BLaER1 treated with 17β-estradiol and CSF1 and Interleukin-3, amounts not matched to agents 10 nM and 100 nM (cell line): ENCODE measurements around the gene DNASE1L3.
A peak's percentile ranks its signal among the peaks of the same experiment; 100 is the strongest.

Experiments used
- H3K27ac ChIP-seq, 11 experiments: shearing (Covaris generic); formaldehyde crosslinking; 2 replicates each; pipeline ENCODE4 v1.8.1; 2022
- H3K27me3 ChIP-seq, 11 experiments: shearing (Covaris generic); formaldehyde crosslinking; 2 replicates each; pipeline ENCODE4 v1.8.1; 2022
- H3K36me3 ChIP-seq, 11 experiments: shearing (Covaris generic); formaldehyde crosslinking; 2 replicates each; pipeline ENCODE4 v1.8.1; 2022
- H3K4me1 ChIP-seq, 10 experiments: shearing (Covaris generic); formaldehyde crosslinking; 2 replicates each; pipeline ENCODE4 v1.8.1; 2022
- H3K4me2 ChIP-seq, 11 experiments: shearing (Covaris generic); formaldehyde crosslinking; 2 replicates each; pipeline ENCODE4 v1.8.1; 2022
- H3K4me3 ChIP-seq, 10 experiments: shearing (Covaris generic); formaldehyde crosslinking; 2 replicates each; pipeline ENCODE4 v1.8.1; 2022
- H3K9ac ChIP-seq, 11 experiments: shearing (Covaris generic); formaldehyde crosslinking; 2 replicates each; pipeline ENCODE4 v1.8.1; 2022
- H3K9me3 ChIP-seq, 11 experiments: shearing (Covaris generic); formaldehyde crosslinking; replicated peaks in 1 of 11; 2 replicates each; pipeline ENCODE4 v1.8.1; 2022
- H4K20me1 ChIP-seq, 11 experiments: shearing (Covaris generic); formaldehyde crosslinking; 2 replicates each; pipeline ENCODE4 v1.8.1; 2022
- Cebpa-rat ChIP-seq, 11 experiments: shearing (Covaris generic); IDR thresholded peaks; 2 replicates each; pipeline ENCODE4 v1.8.1; 2022

The DNASE1L3 gene

GRCh38 chr3:58198804-58199203, 12.0 kb downstream of the DNASE1L3 start:
- Histone ChIP-seq H3K9me3 (peaks cover 7 to 37% (median 28%) of the 10 kb centered on the region in 11 experiments; a peak in 19 of 22 replicates), H3K27me3 (no peaks in the 10 kb centered on the region), H3K27ac (no peak overlapping the region), H3K9ac (no peak overlapping the region), H3K4me2 (no peak overlapping the region), H4K20me1 (no peaks in the 10 kb centered on the region), H3K4me1 (peaks cover 24 to 58% (median 40%) of the 10 kb centered on the region in 10 experiments), H3K36me3 (no peaks in the 10 kb centered on the region), H3K4me3 (no peak overlapping the region)
- no peak for TF ChIP-seq Cebpa-rat (IDR thresholded peaks at IDR 0.05)

- Histone ChIP-seq H3K4me2 (peak overlapping the region in 2 of 11 experiments; percentile 11 to 44; a peak in 1 of 22 replicates), H3K27ac (no peak overlapping the region), H3K9me3 (peaks cover 7 to 37% (median 29%) of the 10 kb centered on the region in 11 experiments; a peak in 19 of 22 replicates), H3K4me3 (no peak overlapping the region), H3K9ac (no peak overlapping the region), H3K27me3 (no peaks in the 10 kb centered on the region), H3K36me3 (no peaks in the 10 kb centered on the region), H4K20me1 (no peaks in the 10 kb centered on the region), H3K4me1 (peaks cover 24 to 56% (median 40%) of the 10 kb centered on the region in 10 experiments)
- no peak for TF ChIP-seq Cebpa-rat (IDR thresholded peaks at IDR 0.05)
Observed at GRCh38 chr3:58198362-58198761, 12.4 kb downstream of the DNASE1L3 start.

GRCh38 chr3:58197588-58197987, 13.2 kb downstream of the DNASE1L3 start:
- Histone ChIP-seq H3K4me2 (peak overlapping the region in 7 of 11 experiments; percentile 29 to 70 (median 54); a peak in 13 of 22 replicates), H3K36me3 (no peaks in the 10 kb centered on the region), H3K27ac (peak overlapping the region in 3 of 11 experiments; percentile 10 to 45 (median 42); a peak in 3 of 22 replicates), H3K4me3 (no peak overlapping the region), H4K20me1 (no peaks in the 10 kb centered on the region), H3K9me3 (peaks cover 7 to 37% (median 29%) of the 10 kb centered on the region in 11 experiments; a peak in 19 of 22 replicates), H3K27me3 (no peaks in the 10 kb centered on the region), H3K9ac (no peak overlapping the region), H3K4me1 (peaks cover 24 to 49% (median 34%) of the 10 kb centered on the region in 10 experiments)
- no peak for TF ChIP-seq Cebpa-rat (IDR thresholded peaks at IDR 0.05)

GRCh38 chr3:58193682-58194407, 16.9 kb downstream of the DNASE1L3 start:
- Histone ChIP-seq H3K27ac (no peak overlapping the region), H3K36me3 (no peaks in the 10 kb centered on the region), H4K20me1 (no peaks in the 10 kb centered on the region), H3K4me1 (peaks cover 12 to 23% (median 19%) of the 10 kb centered on the region in 10 experiments), H3K4me3 (no peak overlapping the region), H3K9ac (no peak overlapping the region), H3K4me2 (no peak overlapping the region), H3K27me3 (no peaks in the 10 kb centered on the region), H3K9me3 (peaks cover 0 to 26% (median 23%) of the 10 kb centered on the region in 11 experiments; a peak in 16 of 22 replicates)
- no peak for TF ChIP-seq Cebpa-rat (IDR thresholded peaks at IDR 0.05)

- H4K20me1 ChIP-seq: no peaks in the 10 kb centered on the region
- no peak for TF ChIP-seq Cebpa-rat (IDR thresholded peaks at IDR 0.05)
- H3K4me2 ChIP-seq: no peak overlapping the region
- no peaks in the 10 kb centered on the region for H3K36me3 ChIP-seq
- H3K27me3 ChIP-seq: no peaks in the 10 kb centered on the region
- H3K4me3 ChIP-seq: no peak overlapping the region
- H3K9me3 ChIP-seq: peaks cover 0 to 26% (median 23%) of the 10 kb centered on the region in 11 experiments; a peak in 16 of 22 replicates
- no peak overlapping the region for H3K27ac ChIP-seq
- peaks cover 6 to 17% (median 7%) of the 10 kb centered on the region in 10 experiments for H3K4me1 ChIP-seq
- no peak overlapping the region for H3K9ac ChIP-seq
Observed at GRCh38 chr3:58192069-58192468, 18.7 kb downstream of the DNASE1L3 start.

GRCh38 chr3:58191361-58191991, 19.3 kb downstream of the DNASE1L3 start:
- H3K27me3 ChIP-seq: no peaks in the 10 kb centered on the region
- peaks cover 0 to 26% (median 23%) of the 10 kb centered on the region in 11 experiments; a peak in 16 of 22 replicates for H3K9me3 ChIP-seq
- TF ChIP-seq Cebpa-rat (IDR thresholded peaks at IDR 0.05): no peak
- no peak overlapping the region for H3K4me3 ChIP-seq
- H4K20me1 ChIP-seq: no peaks in the 10 kb centered on the region
- H3K4me2 ChIP-seq: no peak overlapping the region
- H3K9ac ChIP-seq: no peak overlapping the region
- no peak overlapping the region for H3K27ac ChIP-seq
- H3K36me3 ChIP-seq: no peaks in the 10 kb centered on the region
- peaks cover under 1 to 11% (median under 1%) of the 10 kb centered on the region in 10 experiments; a peak in 17 of 20 replicates for H3K4me1 ChIP-seq

GRCh38 chr3:58190882-58191281, 19.9 kb downstream of the DNASE1L3 start:
- no peaks in the 10 kb centered on the region for H3K27me3 ChIP-seq
- TF ChIP-seq Cebpa-rat (IDR thresholded peaks at IDR 0.05): no peak
- H4K20me1 ChIP-seq: no peaks in the 10 kb centered on the region
- no peak overlapping the region for H3K27ac ChIP-seq
- no peaks in the 10 kb centered on the region for H3K36me3 ChIP-seq
- H3K4me2 ChIP-seq: no peak overlapping the region
- peaks cover 0 to 8% (median 0%) of the 10 kb centered on the region in 10 experiments; a peak in 3 of 20 replicates for H3K4me1 ChIP-seq
- no peak overlapping the region for H3K9ac ChIP-seq
- H3K9me3 ChIP-seq: peaks cover 0 to 23% (median 20%) of the 10 kb centered on the region in 11 experiments; a peak in 16 of 22 replicates
- H3K4me3 ChIP-seq: no peak overlapping the region

- H3K9ac ChIP-seq: no peak overlapping the region
- H3K27me3 ChIP-seq: no peaks in the 10 kb centered on the region
- no peak overlapping the region for H3K4me2 ChIP-seq
- TF ChIP-seq Cebpa-rat (IDR thresholded peaks at IDR 0.05): no peak
- H3K4me1 ChIP-seq: peaks cover 0 to 8% (median 0%) of the 10 kb centered on the region in 10 experiments; a peak in 3 of 20 replicates
- no peak overlapping the region for H3K27ac ChIP-seq
- H3K4me3 ChIP-seq: no peak overlapping the region
- no peaks in the 10 kb centered on the region for H4K20me1 ChIP-seq
- no peaks in the 10 kb centered on the region for H3K36me3 ChIP-seq
- H3K9me3 ChIP-seq: peaks cover 0 to 17% (median 15%) of the 10 kb centered on the region in 11 experiments; a peak in 15 of 22 replicates
Observed at GRCh38 chr3:58190291-58190690, 20.5 kb downstream of the DNASE1L3 start.

GRCh38 chr3:58189691-58190090, 21.1 kb downstream of the DNASE1L3 start:
- Histone ChIP-seq H3K27me3 (no peaks in the 10 kb centered on the region), H3K9me3 (peaks cover 0 to 11% (median 9%) of the 10 kb centered on the region in 11 experiments; a peak in 15 of 22 replicates), H3K9ac (no peak overlapping the region), H3K4me2 (no peak overlapping the region), H3K4me1 (peaks cover 0 to 8% (median 0%) of the 10 kb centered on the region in 10 experiments; a peak in 3 of 20 replicates), H3K4me3 (no peak overlapping the region), H3K36me3 (no peaks in the 10 kb centered on the region), H4K20me1 (no peaks in the 10 kb centered on the region), H3K27ac (no peak overlapping the region)
- no peak for TF ChIP-seq Cebpa-rat (IDR thresholded peaks at IDR 0.05)
